HepG2 (cell line): ENCODE data around the gene KLHL21.

ENCODE experiments used
- ATF5 ChIP-seq: sonication (generic); formaldehyde crosslinking; IDR thresholded peaks from 2 replicates; pipeline ENCODE4 v1.4.0; 2020; ENCODE audit warnings: mild to moderate bottlenecking, low read depth, missing genetic modification reagents
- ATF7 ChIP-seq, 2 experiments: fragments of 450-650 bp in 1 of 2; sonication (generic) in 1 of 2; formaldehyde crosslinking in 1 of 2; IDR thresholded peaks; 2 replicates each; pipeline versions ENCODE4 v1.4.0 to v1.6.1; 2016 to 2020; ENCODE audit warnings: antibody characterized with exemption in 1 of 2, mild to moderate bottlenecking in 1 of 2, missing genetic modification reagents in 1 of 2
- BCL6 ChIP-seq: IDR thresholded peaks from 2 replicates; pipeline ENCODE4 v1.6.1; 2016; ENCODE audit warnings: missing genetic modification reagents, missing compliant biosample characterization
- CTCF ChIP-seq: sonication (generic); formaldehyde crosslinking; IDR thresholded peaks from 2 replicates; pipeline ENCODE4 v1.5.0; 2020; ENCODE audit warnings: mild to moderate bottlenecking, missing genetic modification reagents, moderate library complexity
- HDAC2 ChIP-seq: sonication (generic); formaldehyde crosslinking; IDR thresholded peaks from 2 replicates; pipeline ENCODE4 v1.4.0; 2020; ENCODE audit warnings: missing genetic modification reagents
- MXI1 ChIP-seq: IDR thresholded peaks from 3 replicates; pipeline ENCODE4 v1.6.1; 2012; ENCODE audit warnings: low read depth, low read length, inconsistent platforms, borderline replicate concordance
- NBN ChIP-seq: fragments of 450-650 bp; conservative IDR thresholded peaks from 2 replicates; pipeline ENCODE4 v1.6.1; 2017
- POLR2A ChIP-seq, 2 experiments: IDR thresholded peaks; 2 replicates each; pipeline ENCODE4 v1.6.1; 2011; ENCODE audit warnings: low read depth in 2 of 2, low read length in 2 of 2, mild to moderate bottlenecking in 1 of 2, moderate library complexity in 1 of 2; ENCODE audit not compliant: insufficient read depth in 1 of 2
- RBAK ChIP-seq: sonication (generic); formaldehyde crosslinking; IDR thresholded peaks from 2 replicates; pipeline ENCODE4 v1.5.1; 2020; ENCODE audit warnings: mild to moderate bottlenecking, missing genetic modification reagents
- SP1 ChIP-seq, 2 experiments: fragments of 450-650 bp in 1 of 2; sonication (generic) in 1 of 2; formaldehyde crosslinking in 1 of 2; IDR thresholded peaks; 2 replicates each; pipeline versions ENCODE4 v1.4.0 to v1.6.1; 2016 to 2020; ENCODE audit warnings: missing genetic modification reagents in 1 of 2
- TAF1 ChIP-seq: sonication (generic); formaldehyde crosslinking; IDR thresholded peaks from 2 replicates; pipeline ENCODE4 v1.4.0; 2020; ENCODE audit warnings: missing genetic modification reagents
- THAP11 ChIP-seq: IDR thresholded peaks from 2 replicates; pipeline ENCODE4 v1.6.1; 2016; ENCODE audit warnings: missing biosample characterization, missing genetic modification reagents

- TF ChIP-seq ATF7 (IDR thresholded peaks at IDR 0.05) = no peak
- no peak for TF ChIP-seq ATF7 (CRISPR knock-in tag; IDR thresholded peaks at IDR 0.05)
- TF ChIP-seq HDAC2 (CRISPR knock-in tag) = no peak
- TF ChIP-seq POLR2A (IDR thresholded peaks at IDR 0.05; ENCODE audit: insufficient read depth in 1 of 2, low read depth in 2 of 2, low read length in 2 of 2) = no peak
- TF ChIP-seq MXI1 = no peak
- TF ChIP-seq THAP11 (CRISPR knock-in tag) = no peak
- no peak for TF ChIP-seq BCL6 (CRISPR knock-in tag)
- TF ChIP-seq SP1 (IDR thresholded peaks at IDR 0.05) = no peak
- no peak for TF ChIP-seq SP1 (CRISPR knock-in tag; IDR thresholded peaks at IDR 0.05)
- no peak for TF ChIP-seq TAF1 (CRISPR knock-in tag)
- no peak for TF ChIP-seq CTCF
- no peak for TF ChIP-seq ATF5 (CRISPR knock-in tag)
- no peak for TF ChIP-seq RBAK
- TF ChIP-seq NBN = no peak
Measured at GRCh38 chr1:6596351-6596750, 6.3 kb downstream of the KLHL21 start.
